Panc1 (cell line): Measurements from ENCODE around the gene S100PBP. TPM values are rescaled to one million over a fixed set of nuclear protein-coding genes. Genes with fewer than 3 reads are reported as not detected.
A peak's percentile ranks its signal among the peaks of the same experiment; 100 is the strongest.

ENCODE experiments used
- ATAC-seq: fragments of 200-7000 bp; cut with Tn5 transposase; 2 replicates; pipeline ENCODE4 v1.9.1; 2020; ENCODE audit warnings: mild to moderate bottlenecking, moderate library complexity
- BruUV-seq: library from RNA; stranded (reverse); fragments of 400-500 nt; replicated peaks from 2 replicates; lab custom pipeline; 2021; lab: Mats Ljungman, UMichigan
- CTCF ChIA-PET: fragments of 300-600 bp; sonication (Branson Sonifier 250); formaldehyde crosslinking; loops from one replicate; lab custom pipeline; 2022; ENCODE audit warnings: antibody characterized with exemption; lab: Charles Lee
- POLR2A ChIA-PET: fragments of 300-600 bp; sonication (Branson Sonifier 250); formaldehyde crosslinking; loops from one replicate; lab custom pipeline; 2022; ENCODE audit warnings: antibody characterized with exemption; lab: Charles Lee
- DNase-seq: peaks from one replicate; pipeline ENCODE4 v3.0.0-alpha.2; 2010; ENCODE audit warnings: low read depth, low spot score
- H3K27ac ChIP-seq: 2 replicates; pipeline ENCODE4 v1.5.1; 2011; ENCODE audit warnings: mild to moderate bottlenecking, low read length, inconsistent platforms
- H3K27me3 ChIP-seq: fragments of 200-500 bp; sonication (Bioruptor generic); 2 replicates; pipeline ENCODE4 v1.6.0; 2014; ENCODE audit warnings: low read length, inconsistent platforms; ENCODE audit not compliant: control insufficient read depth, insufficient read depth
- H3K36me3 ChIP-seq: fragments of 200-500 bp; sonication (Bioruptor generic); 2 replicates; pipeline ENCODE4 v1.5.1; 2014; ENCODE audit warnings: inconsistent platforms, mild to moderate bottlenecking, low read length, moderate library complexity; ENCODE audit not compliant: control insufficient read depth, insufficient read depth
- H3K4me1 ChIP-seq: 2 replicates; pipeline ENCODE4 v1.5.1; 2011; ENCODE audit warnings: inconsistent platforms, mild to moderate bottlenecking, low read length, moderate library complexity; ENCODE audit not compliant: control insufficient read depth, insufficient read depth
- H3K4me3 ChIP-seq, 2 experiments: 2 replicates each; pipeline ENCODE4 v1.5.1; 2011 to 2012; ENCODE audit warnings: low read depth in 2 of 2, low read length in 2 of 2, mild to moderate bottlenecking in 2 of 2, inconsistent platforms in 1 of 2, moderate library complexity in 1 of 2
- H3K9me3 ChIP-seq: fragments of 200-500 bp; sonication (Bioruptor generic); 2 replicates; pipeline ENCODE4 v1.5.1; 2014; ENCODE audit warnings: low read depth, mild to moderate bottlenecking, inconsistent platforms, low read length, moderate library complexity; ENCODE audit not compliant: control insufficient read depth, insufficient read depth
- POLR2AphosphoS5 ChIP-seq: IDR thresholded peaks from 2 replicates; pipeline ENCODE4 v1.6.1; 2012; ENCODE audit warnings: mild to moderate bottlenecking, low read depth, low read length, moderate library complexity
- REST ChIP-seq, 2 experiments: IDR thresholded peaks; 2 replicates each; pipeline ENCODE4 v1.6.1; 2011 to 2012; ENCODE audit warnings: low read depth in 2 of 2, control low read depth in 1 of 2, low read length in 1 of 2, mild to moderate bottlenecking in 1 of 2, moderate library complexity in 1 of 2; ENCODE audit not compliant: insufficient read depth in 1 of 2
- SIN3A ChIP-seq: IDR thresholded peaks from 2 replicates; pipeline ENCODE4 v1.6.1; 2012; ENCODE audit warnings: low read depth, mild to moderate bottlenecking, low read length, moderate library complexity, borderline replicate concordance; ENCODE audit not compliant: insufficient read depth
- TCF7L2 ChIP-seq: IDR thresholded peaks from 2 replicates; pipeline ENCODE4 v1.6.1; 2011; ENCODE audit warnings: mild to moderate bottlenecking, low read depth, low read length, inconsistent platforms
- in situ Hi-C: cut with HindIII; loops from 2 replicates; pipeline ENCODE4 v1.10.0; 2016; ENCODE audit warnings: low sequenced_read_pairs, low pct_unique_long_range_greater_than_20kb
- intact Hi-C: fragments of 100-400 bp; cut with micrococcal nuclease; formaldehyde crosslinking; loops from one replicate; pipeline ENCODE4 v1.10.0; 2022; ENCODE audit not compliant: unreplicated experiment
- total RNA-seq: library from RNA; stranded (reverse); gene quantifications from one replicate; pipeline ENCODE4 v1.2.1, GENCODE V29; 2021; ENCODE audit not compliant: unreplicated experiment

Gene S100PBP
- total RNA-seq, 1 experiment from 2014 or later = 55.4 TPM

DNA sequence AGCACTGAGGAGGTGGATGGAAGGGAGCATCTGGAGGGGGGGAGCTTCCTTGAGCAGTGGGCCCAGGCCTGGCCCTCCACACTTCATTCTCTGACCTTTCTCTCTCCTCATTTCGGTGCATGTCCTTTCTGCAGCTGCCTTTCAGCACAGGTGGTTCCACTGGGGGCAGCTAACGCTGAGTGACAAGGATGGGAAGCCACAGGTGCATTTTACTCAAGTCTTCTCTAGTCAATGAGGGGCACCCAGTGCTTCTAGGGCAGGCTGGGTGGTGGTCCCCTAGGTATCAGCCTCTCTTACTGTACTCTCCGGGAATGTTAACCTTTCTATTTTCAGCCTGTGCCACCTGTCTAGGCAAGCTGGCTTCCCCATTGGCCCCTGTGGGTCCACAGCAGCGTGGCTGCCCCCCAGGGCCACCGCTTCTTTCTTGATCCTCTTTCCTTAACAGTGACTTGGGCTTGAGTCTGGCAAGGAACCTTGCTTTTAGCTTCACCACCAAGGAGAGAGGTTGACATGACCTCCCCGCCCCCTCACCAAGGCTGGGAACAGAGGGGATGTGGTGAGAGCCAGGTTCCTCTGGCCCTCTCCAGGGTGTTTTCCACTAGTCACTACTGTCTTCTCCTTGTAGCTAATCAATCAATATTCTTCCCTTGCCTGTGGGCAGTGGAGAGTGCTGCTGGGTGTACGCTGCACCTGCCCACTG, 43.5 kb upstream of the S100PBP start:
- no TSS peak for BruUV-seq
- intact Hi-C loops = loop anchor here (1.0 kb wide), 1 partner anchor 65 kb away; no protein-coding TSS in a partner anchor
- H3K27ac ChIP-seq = 0 out of 2 replicates have a peak overlapping the region, but pooled peaks have one; percentile 31
- ATAC-seq (no peak), DNase-seq (no peak)
- ChIA-PET POLR2A (no interaction called here), CTCF (interaction anchor here (0.5 to 5.4 kb wide), 5 partner anchors 10 to 298 kb away, joined by 4 to 72 read pairs (median 6); no protein-coding TSS in a partner anchor)
- no peaks in the 10 kb centered on the region for H3K9me3 ChIP-seq
- peaks cover 2% of the 10 kb centered on the region; the same call in 1 of the 2 replicates for H3K36me3 ChIP-seq
- in situ Hi-C loops = no loop called here
- peaks cover 57% of the 10 kb centered on the region for H3K4me1 ChIP-seq
- H3K27me3 ChIP-seq = no peaks in the 10 kb centered on the region
- no peak overlapping the region for H3K4me3 ChIP-seq
- 0 out of 2 replicates have a peak, but pooled peaks have one; percentile 14 for TF ChIP-seq POLR2AphosphoS5
- no peak for TF ChIP-seq REST (IDR thresholded peaks at IDR 0.05; ENCODE audit: insufficient read depth in 1 of 2, low read depth in 2 of 2, low read length in 1 of 2)

GRCh38 chr1:32774464-32774808, 43.0 kb upstream of the S100PBP start:
- Histone ChIP-seq H3K4me1 (peaks cover 52% of the 10 kb centered on the region), H3K36me3 (peaks cover 4% of the 10 kb centered on the region; the same call in 1 of the 2 replicates), H3K9me3 (no peaks in the 10 kb centered on the region), H3K27ac (0 out of 2 replicates have a peak overlapping the region, but pooled peaks have one; percentile 31), H3K4me3 (no peak overlapping the region), H3K27me3 (no peaks in the 10 kb centered on the region)
- BruUV-seq = TSS peak; percentile 74
- intact Hi-C loops (no loop called here), in situ Hi-C loops (no loop called here)
- TF ChIP-seq TCF7L2 (no peak), REST (IDR thresholded peaks at IDR 0.05; ENCODE audit: insufficient read depth in 1 of 2, low read depth in 2 of 2, low read length in 1 of 2) (no peak), SIN3A (0 out of 2 replicates have a peak, but pooled peaks have one; percentile 28)
- POLR2A ChIA-PET = no interaction called here
- DNase-seq = no peak
- CTCF ChIA-PET = interaction anchor here (0.5 to 5.4 kb wide), 4 partner anchors 10 to 299 kb away, joined by 4 to 72 read pairs (median 8); no protein-coding TSS in a partner anchor
- ATAC-seq = no peak
